D721Med (cell line): ENCODE measurements around the gene PEMT.
"Not testable (repeated sequence)": the region's sequence is repeated elsewhere in the genome, so short reads cannot be mapped to it uniquely, and the experiment has no call there.

Experiments used
- DNase-seq: peaks from one replicate; pipeline ENCODE4 v3.0.0; 2011; ENCODE audit warnings: low spot score; ENCODE audit not compliant: insufficient read length
- FAIRE-seq: peaks from 2 replicates; lab custom pipeline; 2011; peaks lifted over from hg19 to GRCh38; lab: Jason Lieb, UNC
- CTCF ChIP-seq: IDR thresholded peaks from 2 replicates; pipeline ENCODE4 v1.5.1; 2012; ENCODE audit warnings: mild to moderate bottlenecking, control low read depth; ENCODE audit not compliant: insufficient read depth; ENCODE audit errors: missing control alignments

Gene PEMT

GRCh38 chr17:17487998-17488397, 103.5 kb downstream of the PEMT start:
- FAIRE-seq, result no peak
- DNase-seq, result no peak
- TF ChIP-seq CTCF, result no peak

GRCh38 chr17:17486416-17486815, 105.1 kb downstream of the PEMT start:
- FAIRE-seq, DNase-seq: not testable (repeated sequence)

GRCh38 chr17:17485420-17485819, 106.1 kb downstream of the PEMT start:
- no peak for TF ChIP-seq CTCF
- FAIRE-seq, result no peak
- DNase-seq, result no peak

- DNase-seq (no peak), FAIRE-seq (no peak)
Measured at GRCh38 chr17:17484451-17484899, 107.0 kb downstream of the PEMT start.

GRCh38 chr17:17481860-17482259, 109.6 kb downstream of the PEMT start:
- FAIRE-seq (no peak), DNase-seq (no peak)
- TF ChIP-seq CTCF, result no peak

More at GRCh38 chr17:17484451-17484899, 107.0 kb downstream of the PEMT start:
- no peak for TF ChIP-seq CTCF

GRCh38 chr17:17480593-17481148, 110.8 kb downstream of the PEMT start:
- DNase-seq (no peak), FAIRE-seq (no peak)
- TF ChIP-seq CTCF, result no peak

- DNase-seq, result no peak
- TF ChIP-seq CTCF, result no peak
- FAIRE-seq, result peak; percentile 53
Measured at GRCh38 chr17:17479209-17479608, 112.3 kb downstream of the PEMT start.
